NCI-H128 (cell line): Measurements from ENCODE around the gene HTR6.
"Not testable (repeated sequence)": the region's sequence is repeated elsewhere in the genome, so short reads cannot be mapped to it uniquely, and the experiment has no call there.

ENCODE experiments used
- DNase-seq: peaks from one replicate; lab custom pipeline; 2025; ENCODE audit not compliant: unreplicated experiment; lab: John Stamatoyannopoulos, UW

Gene HTR6

DNA sequence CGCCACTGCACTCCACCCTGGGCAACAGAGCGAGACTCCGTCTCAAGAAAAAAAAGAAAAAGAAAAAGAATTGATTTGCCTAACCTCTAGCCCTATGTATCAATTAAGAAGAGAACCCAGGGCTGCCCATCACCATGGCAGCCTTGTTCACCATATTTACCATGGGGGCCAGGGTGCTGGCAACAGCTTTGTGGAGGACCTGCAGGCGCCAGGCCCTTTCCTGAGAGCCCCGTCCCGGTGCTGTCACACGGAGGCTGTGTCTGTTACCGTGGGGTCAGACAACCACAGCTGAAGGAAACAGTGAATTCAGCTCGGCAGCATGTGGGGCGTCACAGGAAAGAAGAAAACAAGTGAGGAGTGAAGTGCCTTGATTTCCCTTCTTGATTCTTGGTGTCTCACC is 27.1 kb upstream of the HTR6 start:
- DNase-seq, result no peak

DNA sequence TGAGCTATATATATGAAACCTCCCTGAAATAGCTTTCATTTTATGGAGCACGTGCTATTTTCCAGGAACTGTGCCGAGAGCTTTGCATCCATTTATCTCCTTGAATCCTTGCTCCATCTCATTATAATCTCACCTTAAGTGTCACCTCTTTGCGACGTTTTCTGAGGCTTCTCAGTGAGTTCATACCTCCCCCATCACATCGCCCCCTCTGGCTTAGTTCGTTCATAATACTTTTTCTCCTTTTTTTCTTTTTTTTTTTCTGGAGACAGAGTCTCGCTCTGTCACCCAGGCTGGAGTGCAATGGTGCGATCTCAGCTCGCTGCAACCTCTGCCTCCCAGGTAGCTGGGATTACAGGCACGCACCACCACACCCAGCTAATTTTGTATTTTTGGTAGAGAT is 25.4 kb upstream of the HTR6 start:
- not testable (repeated sequence) for DNase-seq

DNA sequence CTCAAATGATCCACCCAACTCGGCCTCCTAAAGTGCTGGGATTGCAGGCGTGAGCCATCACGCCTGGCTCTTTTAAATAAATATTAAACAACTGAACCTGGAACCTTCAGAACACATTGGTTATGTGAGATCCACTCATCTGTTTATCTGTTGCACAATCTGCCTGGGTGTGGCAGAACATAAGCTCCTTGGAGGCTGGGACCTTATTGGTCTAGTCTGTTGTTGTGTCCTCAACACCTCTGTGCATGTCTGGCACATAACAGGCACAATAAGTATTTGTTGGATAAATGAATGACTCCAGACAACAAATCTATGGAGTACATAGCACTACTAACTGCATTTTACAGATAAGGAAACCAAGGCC is 24.7 kb upstream of the HTR6 start:
- DNase-seq, result no peak

DNA sequence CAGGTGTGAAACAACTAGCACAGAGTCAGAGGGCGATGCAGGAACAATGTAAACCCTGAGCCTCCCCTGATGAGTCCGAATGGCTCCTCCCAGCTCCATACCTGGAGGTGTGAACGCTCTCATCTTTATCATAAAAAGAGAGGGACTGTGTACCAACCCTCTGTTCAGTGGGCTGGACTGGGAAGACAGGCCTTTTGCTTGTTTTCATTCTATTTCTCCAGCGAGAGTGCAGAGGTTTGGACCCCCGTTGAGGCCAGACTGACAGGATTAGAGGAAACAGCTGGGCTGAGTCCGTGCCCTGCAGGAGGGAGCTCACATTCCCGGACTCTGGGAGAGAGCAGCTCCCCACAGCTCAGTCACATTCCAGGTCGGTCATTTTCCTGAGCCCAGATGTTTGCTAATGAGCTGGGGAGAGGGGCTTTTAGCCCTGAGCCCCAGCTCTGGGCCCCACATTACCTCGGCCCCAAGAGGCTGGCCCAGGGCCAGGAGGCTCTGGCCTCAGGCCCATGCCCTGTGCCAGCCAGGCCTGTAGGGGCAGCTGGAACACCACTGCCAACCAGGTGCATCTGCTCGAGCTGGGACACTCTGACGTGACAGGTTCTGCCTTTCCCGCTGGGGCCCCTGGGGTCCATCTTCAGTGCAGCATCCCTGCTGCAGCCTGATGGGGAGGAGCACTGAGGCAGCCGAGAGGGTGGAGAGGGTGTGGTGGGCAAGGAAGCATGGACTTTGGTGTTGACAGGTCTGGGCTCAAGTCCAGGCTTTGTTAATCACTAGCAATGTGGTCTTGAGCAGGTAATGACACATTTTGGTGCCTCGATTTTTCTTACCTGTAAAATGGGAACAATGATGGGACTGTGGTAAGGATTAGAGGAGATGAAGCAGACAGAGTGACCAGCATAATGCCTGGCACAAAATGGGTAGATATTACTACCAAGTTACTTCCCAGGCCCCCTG is 24.0 kb upstream of the HTR6 start:
- DNase-seq, result no peak

DNA sequence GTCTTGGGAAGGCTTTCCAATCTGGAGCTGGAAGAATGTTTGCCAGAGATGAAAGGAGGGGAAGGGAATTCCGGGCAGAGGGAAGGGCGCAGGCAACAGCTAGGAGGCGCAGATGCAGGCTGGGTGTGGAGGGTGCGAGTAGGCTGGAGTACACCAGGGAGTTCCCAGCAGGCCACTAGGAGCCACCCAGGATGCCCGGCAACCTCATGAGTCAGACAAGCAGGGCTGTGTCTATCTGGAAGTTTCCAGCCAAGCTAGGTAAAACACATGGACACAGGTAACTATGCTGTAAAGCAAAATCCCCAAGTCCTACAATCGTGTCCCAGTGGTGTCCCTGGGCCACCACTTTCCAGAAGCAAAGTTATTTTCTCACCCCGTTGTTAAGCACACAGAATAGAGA is 21.6 kb upstream of the HTR6 start:
- DNase-seq, result no peak

DNA sequence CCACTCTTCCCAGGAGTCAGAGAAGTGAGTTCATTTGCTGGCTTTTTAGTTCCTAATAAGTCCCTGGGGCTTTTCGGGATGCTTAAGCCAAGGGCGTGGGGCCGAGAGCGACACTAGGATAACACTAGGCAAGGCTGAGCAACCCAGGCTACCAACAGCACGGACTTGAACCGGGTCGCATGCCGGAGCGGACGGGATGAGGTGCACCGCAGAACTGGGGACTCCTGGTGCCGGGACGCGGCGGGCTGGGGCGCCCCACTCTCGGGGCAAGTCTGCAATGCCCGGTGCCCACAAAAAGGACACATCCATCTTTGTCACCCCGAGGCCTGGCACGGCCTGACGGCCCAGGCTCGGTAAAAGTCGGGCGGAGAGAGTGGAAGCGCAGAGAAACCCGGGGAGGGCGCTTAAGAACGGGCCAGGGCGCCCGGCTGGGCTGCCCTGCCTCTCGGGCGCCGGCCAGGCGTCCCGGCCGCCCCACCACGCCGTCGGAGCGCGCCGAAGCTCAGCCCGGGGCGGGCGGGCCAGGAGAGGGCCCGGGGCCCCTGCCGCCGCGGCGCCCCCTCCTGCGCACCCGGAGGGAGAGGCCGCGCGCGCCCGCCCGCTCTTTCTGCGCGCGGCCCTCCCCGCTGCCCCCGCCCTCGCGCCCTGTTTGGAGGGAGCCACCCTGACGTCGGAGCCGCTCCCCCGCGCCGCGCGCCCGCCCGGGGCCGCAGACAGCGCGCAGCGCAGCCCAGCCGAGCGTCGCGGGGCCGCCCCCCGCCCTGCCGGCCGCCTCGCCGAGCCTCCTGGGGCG is 20.9 kb upstream of the HTR6 start, which contains the start of gene NBL1:
NBL1 (plus strand) TSS at position 710 of the 793 bp plus-strand sequence. CDS start 10,720 bp downstream, outside the sequence.
- no peak for DNase-seq

DNA sequence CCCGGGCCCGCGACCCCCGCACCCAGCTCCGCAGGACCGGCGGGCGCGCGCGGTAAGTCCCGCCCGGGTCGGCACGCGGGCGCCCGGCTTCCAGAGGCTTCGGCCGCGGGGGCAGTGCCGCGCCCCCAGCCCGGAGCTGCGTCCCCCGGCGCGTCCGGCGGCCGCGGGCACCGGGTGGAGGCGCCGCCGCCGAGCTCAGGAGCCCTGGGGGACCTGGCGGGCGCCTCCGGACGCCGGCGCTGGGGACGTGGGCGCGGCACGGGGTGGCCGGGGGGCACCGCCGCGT is 20.3 kb upstream of the HTR6 start:
- no peak for DNase-seq

DNA sequence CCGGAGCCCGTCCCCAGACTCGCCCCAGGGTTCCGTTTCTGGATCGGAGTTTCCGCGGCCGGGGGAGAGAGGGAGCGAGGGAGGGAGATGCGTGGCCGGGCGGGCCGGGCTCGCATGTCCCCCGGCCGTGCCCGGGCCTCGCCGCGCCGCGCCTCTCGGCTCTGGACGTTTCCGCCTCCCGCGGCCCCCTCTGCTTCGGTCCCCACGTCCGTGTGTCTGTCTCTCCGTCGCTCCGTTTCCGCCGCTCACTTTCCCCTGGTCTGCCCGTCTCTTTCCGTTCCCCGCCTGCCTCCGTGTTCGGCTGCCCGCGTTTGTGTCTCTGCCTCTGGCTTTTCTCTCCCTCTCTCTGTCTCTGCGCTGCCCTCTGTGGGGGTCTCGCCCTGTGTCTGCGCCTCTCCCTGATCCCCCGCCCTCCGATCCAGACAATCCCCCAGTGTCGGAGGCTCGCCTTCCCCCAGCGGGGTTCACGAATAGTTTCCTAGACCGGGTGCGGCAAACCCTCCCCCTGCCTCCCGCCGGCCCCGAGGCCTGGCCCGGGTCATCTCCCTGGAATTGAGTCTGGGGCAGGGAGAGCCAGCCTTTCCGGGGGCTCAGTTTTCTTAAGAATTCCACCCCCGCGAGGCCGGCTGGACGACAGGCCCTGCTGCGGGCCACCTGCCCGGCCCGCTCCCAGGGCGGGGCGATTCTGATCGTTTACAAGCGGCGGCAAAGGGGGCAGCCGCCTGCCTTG is 19.8 kb upstream of the HTR6 start:
- no peak for DNase-seq

DNA sequence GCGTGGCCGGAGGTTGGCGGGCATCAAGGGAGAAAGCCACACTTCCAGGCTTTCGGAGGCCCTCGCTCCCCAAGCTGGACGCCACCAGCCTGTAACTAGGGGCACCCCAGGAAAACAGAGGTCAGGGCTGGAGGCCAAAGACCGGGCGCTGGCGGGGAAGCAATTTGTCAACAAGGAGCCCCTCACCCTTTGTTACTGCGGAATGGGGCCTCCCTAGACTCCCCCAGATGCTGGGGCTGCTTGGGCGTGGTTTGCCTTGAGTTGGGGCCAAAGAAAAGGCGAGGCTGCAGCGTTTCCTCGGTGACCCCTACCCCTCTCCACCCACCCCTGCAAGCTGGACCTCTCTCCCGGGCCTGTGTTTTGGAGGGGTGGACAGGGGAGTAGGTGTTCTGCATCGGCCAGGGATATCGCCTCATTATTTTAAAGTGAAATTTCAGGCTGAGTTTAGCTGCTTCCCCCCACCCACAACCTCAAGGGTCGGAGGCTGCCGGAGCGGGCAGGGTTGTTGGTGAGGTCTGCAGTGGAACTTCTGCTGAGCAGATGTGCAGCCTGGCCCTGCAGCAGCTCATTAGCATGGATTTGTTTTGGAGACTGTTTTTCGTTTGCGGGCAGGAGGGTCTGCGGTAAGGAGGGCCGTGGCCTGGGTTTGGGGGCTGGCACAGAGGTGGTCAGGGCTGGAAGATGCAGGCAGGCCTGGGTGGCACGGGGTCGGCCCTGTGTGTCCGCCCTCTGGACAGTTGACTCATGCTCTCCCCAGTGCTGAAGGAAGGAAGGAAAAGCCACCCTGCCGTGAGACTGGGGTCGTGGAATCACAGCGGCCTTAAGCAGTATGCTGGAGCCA is 19.0 kb upstream of the HTR6 start:
- DNase-seq, result no peak

DNA sequence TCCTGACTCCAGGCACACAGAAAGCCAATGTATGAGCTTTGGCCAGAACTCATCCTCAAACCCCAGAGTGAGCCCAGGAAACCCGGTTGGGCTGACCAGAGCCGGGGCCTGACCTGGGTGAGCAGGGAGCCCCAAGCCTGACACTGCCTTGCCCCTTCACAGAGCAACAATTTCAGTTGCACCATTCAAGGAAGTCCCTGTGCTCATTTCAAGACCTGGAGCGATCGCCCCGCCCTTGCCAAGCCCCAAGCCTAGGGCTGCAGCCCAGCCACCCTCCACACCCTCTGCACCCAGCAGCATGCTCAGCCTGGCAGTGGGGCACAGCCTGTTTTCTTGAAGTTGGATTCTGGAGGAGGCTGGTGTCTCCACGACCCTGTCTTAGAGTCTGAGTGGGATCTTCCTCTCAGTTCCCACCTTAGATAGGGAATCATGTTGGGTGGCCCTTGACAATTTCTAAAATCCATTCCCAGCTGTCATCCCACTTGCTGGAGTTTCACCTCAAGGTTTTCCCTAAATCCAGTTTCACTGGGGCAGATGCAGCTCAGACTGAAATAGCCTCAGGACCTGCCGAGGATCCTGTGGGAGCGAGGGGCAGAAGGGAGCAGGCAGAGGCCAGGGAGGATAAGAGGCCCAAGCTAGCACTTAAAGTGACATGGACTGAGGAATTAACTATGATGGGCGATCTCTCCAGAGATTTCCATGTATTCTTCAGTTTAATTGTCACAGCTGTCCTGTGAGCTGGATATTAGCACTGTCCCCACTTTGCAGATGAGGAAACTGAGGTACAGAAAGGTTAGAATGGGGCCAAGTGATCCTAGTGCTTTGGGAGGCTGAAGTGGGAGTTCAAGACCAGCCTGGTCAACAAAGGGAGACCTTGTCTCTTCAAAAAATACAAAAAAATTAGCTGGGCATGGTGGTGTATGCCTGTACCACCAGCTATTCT is 18.0 kb upstream of the HTR6 start:
- DNase-seq, result no peak

DNA sequence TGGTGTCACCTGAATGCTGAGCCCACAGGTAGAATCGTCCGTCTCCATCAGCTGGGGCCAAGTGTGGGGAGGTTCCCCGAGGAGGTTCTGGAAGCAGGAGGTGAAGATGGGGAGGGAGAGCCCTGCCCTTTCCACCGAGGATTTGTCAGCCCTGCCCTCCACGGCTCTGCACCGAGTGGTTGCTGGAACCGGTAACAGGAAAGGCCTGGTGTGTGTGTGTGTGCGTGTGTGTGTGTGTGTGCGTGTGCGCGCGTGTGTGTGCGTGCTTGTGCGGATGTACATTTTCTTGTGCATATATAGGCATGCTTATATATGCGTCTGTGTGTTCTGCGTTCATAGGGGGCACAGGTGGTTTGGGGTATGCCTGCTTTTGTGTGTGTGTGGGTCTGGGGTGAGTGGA is 17.0 kb upstream of the HTR6 start:
- no peak for DNase-seq

DNA sequence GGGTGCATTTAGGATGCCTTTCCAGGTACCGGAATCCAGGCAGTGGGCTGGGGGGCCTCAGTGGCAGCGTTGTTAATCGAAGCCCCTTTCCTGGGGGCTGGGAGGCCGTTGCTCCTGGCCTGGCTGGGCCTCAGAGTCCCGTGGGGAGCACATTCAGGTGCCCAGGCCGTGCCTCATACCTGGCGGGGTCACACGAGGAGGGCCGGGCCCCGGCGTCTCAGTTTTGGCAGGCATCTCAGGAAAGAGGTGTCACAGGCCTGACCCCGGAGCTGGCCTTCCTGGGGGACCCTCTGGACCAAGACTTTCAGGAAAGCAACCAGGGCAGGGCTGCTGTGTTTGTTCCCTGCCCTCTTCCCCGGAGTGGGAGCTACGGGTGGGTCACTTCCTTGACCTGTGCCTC is 16.4 kb upstream of the HTR6 start:
- DNase-seq, result no peak

DNA sequence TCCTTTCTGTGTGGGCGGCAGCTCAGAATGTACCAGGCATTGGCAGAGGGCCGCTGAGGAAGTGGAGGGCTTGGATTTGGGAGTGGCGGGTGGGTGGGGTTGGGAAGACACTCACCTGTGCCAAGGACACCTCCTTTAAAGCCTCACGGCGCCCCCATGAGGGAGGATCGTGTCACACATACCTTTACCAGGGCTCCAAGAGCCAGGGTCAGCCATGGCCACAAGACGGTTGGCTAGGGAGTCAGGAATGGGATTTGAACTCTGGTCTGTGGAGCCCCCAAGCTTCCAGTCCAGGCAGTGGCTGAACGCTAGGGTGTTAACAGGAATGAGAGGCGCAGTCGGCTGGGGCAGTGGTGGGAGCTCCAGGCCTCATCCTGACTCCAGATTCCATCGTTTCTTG is 16.0 kb upstream of the HTR6 start:
- DNase-seq, result no peak

DNA sequence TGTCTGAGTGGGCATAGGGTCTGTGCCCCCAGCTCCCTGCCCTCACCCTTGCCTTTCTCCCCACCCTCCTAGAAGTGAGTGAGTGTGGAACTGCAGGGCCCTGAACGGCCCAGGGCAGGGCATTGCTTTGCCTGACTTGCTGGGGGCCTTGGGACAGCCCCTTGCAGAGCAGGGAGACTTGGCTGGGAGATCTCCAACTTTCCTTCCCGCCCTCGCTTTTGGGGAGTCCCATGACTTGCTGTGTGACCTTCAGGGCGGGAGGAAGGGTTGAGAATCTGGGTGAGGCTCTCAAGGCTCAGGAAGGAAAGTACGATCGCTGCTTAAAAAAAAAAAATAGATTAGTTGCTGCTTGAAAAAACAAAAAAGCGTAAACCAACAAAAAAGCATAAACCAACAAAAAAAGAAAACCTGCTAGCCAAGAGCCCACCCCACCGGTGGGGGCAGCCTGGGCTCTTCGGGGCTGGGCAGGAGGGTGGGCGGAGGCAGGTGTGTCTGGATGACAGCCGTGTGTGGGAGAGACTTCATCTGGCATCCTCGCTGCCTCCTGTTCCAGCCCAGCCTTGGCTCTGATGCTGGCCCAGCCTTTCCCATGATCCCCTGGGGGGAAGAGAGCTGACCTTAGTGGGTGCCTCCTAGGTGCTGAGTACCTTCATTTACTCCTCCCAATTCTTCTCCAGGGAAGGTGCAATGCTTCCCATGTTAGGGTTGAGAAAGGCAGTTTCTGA is 14.1 kb upstream of the HTR6 start:
- DNase-seq, result no peak

DNA sequence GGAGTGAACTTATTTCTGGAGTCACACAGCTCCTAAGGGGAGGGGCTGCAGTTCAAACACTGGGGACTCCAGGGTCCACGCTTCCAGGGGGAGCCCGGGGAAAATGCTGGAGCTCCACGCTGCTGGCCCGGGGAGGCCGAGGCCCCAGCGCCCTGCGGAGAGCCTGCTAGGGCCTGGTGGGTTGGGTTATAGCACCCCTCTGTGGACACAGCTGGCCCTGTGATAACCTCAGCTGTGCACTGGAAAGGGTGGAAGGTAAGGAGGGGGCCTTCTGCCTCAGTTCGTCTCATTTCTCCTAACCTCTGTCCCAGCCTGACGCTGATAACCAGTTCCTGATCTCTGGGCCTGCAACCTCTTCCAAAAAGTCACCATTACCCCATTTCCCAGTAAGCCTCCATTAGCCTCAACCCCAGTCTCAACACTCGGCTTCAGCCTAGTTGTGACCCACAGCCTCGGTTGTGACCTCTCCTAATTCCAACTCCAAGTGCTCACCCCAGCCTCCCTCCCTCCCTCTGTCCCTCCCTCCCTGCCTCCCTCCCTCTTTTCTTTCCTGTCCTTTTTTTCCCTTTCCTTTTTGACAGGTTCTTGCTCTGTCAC is 13.4 kb upstream of the HTR6 start:
- DNase-seq, result no peak

DNA sequence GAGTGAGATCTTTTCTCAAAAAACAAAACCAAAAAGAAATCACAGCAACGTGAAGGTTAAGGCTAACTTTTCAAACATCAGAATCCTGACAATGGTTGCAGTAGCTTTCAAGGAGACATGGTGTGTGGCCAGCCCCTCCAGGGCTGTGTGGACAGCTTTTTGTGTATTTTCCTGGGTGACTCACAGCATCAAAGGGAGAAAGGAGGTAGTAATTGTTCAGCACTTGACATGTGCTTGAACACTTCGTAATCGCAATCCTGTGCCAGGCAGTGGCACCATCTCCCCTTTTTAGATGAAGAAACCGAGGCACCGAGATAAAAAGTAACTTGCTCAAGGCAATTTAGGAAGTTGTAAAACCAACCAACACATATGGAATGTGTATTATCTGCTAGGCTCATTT is 10.3 kb upstream of the HTR6 start:
- no peak for DNase-seq

DNA sequence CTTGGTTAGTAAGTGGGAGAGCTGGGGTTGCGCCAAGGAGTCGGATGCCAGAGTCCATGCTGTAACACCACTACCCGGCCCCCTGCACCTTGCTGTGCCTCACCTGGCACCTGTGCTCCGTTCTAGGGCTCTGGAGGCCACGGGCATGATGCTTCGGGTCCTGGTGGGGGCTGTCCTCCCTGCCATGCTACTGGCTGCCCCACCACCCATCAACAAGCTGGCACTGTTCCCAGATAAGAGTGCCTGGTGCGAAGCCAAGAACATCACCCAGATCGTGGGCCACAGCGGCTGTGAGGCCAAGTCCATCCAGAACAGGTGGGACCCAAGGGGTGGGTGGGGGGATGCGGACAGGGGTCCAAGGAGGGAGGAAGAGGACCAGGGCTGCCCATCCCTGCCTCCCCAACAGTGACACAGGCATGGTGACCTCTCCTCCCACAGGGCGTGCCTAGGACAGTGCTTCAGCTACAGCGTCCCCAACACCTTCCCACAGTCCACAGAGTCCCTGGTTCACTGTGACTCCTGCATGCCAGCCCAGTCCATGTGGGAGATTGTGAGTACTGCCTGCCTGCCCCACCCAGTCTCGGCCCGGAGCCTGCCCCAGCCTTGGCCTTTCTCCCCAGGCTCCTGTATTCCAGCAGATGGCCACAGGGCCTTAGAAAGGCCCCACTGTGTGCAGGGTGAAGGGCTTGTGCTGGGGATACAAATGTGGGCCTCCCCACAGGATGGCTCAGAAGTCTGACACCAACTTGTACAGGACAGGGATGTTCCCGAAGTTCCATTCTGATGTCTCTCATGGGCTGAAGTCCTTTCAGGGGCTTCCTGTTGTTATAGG is 9.6 kb upstream of the HTR6 start:
- no peak for DNase-seq

DNA sequence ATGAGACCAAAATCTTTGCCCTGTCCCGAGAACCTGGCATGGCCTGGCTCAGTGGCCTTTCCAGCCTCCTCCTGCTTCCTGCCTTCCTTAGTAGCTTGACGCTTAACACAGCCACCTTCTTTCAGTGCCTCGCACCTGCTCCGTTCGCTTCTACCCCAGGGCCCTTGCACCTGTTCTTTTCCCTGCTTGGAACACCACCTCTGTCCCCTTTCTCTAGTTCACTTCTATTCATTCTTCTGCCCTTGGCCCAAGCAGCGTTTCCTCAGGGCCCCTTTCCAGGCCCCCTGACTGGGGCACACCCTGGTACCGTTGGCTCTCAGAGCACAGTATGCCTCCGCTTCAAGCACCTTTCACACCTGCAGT is 9.0 kb upstream of the HTR6 start:
- no peak for DNase-seq
